ENCODE measurements around the gene LTN1. TPM values are rescaled to one million over a fixed set of nuclear protein-coding genes. Genes with fewer than 3 reads are reported as not detected.
A peak's percentile ranks its signal among the peaks of the same experiment; 100 is the strongest.

The LTN1 gene
- total and polyA plus RNA-seq, 2 of the 13 experiments (the other 11 are each of a cell fraction or from before 2014, with no cell fraction given): 6.7 to 24.6 TPM

DNA sequence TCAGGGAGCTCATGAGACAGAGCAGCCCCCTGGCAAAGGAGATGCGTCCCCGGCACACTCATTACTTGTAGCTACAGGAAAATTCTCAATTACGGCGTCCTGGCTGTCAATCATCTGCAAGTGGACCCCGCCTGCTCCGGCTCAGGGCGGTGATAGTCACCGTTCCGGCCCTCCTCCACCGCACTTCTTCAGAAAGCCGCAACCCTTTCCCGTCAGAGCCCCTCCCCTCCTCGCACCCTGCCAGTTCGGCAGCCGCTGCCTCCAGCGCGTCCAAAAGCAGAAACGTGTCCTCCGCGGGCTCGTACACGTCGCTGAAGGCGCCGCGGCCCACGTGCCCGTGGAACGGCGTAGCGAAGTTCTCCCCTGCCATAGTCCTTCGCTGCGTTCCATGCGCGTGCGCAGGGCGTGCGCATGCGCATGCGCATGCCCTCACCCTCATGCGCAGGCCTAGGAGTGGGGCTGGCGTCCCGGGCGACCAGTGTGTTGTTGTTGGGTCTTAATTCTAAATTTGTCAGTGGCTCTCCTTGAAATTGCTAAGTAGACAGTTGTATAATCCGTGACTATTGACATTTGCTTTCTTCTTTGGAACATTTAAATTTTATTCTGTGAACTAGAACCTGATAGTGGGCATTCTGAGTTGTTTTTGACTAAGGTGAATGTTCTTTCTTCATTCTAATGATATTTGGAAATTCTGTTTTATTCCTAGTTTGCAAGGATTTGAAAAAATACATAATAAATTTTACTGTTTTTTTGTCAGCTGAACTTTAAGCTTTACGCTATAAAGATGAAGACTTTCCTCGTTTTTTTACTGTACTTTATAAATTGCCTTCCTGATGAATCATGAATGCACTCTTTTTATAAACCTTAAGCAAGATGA is 107.5 kb downstream of the LTN1 start (continued):
- no peak for TF ChIP-seq ATM (IDR thresholded peaks at IDR 0.05; ENCODE audit: borderline replicate concordance)
- peak; percentile 89 for TF ChIP-seq JARID2 (CRISPR knock-in tag; IDR thresholded peaks at IDR 0.05; ENCODE audit: insufficient replicate concordance)
- peak; percentile 99 for TF ChIP-seq KLF15 (CRISPR knock-in tag; IDR thresholded peaks at IDR 0.05; ENCODE audit: borderline replicate concordance)
- no peak for TF ChIP-seq NFE2L2 (IDR thresholded peaks at IDR 0.05; ENCODE audit: low read length)
- TF ChIP-seq, protein P1, sequence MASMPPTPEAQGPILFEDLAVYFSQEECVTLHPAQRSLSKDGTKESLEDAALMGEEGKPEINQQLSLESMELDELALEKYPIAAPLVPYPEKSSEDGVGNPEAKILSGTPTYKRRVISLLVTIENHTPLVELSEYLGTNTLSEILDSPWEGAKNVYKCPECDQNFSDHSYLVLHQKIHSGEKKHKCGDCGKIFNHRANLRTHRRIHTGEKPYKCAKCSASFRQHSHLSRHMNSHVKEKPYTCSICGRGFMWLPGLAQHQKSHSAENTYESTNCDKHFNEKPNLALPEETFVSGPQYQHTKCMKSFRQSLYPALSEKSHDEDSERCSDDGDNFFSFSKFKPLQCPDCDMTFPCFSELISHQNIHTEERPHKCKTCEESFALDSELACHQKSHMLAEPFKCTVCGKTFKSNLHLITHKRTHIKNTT (CRISPR knock-in tag; IDR thresholded peaks at IDR 0.05): no peak
- TF ChIP-seq, protein P2, sequence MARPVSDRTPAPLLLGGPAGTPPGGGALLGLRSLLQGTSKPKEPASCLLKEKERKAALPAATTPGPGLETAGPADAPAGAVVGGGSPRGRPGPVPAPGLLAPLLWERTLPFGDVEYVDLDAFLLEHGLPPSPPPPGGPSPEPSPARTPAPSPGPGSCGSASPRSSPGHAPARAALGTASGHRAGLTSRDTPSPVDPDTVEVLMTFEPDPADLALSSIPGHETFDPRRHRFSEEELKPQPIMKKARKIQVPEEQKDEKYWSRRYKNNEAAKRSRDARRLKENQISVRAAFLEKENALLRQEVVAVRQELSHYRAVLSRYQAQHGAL (CRISPR knock-in tag; IDR thresholded peaks at IDR 0.05; ENCODE audit: not compliant biosample characterization): peak; percentile 83
- TF ChIP-seq ZNF562 (CRISPR knock-in tag; IDR thresholded peaks at IDR 0.05; ENCODE audit: borderline replicate concordance): peak; percentile 65; the same call in 1 of the 2 replicates
- TF ChIP-seq ZNF17 (CRISPR knock-in tag; IDR thresholded peaks at IDR 0.05): peak; percentile 79; the same call in 1 of the 2 replicates
- TF ChIP-seq, protein P3, sequence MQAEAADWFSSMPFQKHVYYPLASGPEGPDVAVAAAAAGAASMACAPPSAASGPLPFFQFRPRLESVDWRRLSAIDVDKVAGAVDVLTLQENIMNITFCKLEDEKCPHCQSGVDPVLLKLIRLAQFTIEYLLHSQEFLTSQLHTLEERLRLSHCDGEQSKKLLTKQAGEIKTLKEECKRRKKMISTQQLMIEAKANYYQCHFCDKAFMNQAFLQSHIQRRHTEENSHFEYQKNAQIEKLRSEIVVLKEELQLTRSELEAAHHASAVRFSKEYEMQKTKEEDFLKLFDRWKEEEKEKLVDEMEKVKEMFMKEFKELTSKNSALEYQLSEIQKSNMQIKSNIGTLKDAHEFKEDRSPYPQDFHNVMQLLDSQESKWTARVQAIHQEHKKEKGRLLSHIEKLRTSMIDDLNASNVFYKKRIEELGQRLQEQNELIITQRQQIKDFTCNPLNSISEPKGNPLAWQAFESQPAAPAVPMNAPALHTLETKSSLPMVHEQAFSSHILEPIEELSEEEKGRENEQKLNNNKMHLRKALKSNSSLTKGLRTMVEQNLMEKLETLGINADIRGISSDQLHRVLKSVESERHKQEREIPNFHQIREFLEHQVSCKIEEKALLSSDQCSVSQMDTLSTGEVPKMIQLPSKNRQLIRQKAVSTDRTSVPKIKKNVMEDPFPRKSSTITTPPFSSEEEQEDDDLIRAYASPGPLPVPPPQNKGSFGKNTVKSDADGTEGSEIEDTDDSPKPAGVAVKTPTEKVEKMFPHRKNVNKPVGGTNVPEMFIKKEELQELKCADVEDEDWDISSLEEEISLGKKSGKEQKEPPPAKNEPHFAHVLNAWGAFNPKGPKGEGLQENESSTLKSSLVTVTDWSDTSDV (CRISPR knock-in tag; IDR thresholded peaks at IDR 0.05): peak; percentile 86; the same call in 1 of the 2 replicates
- TF ChIP-seq, protein P4, sequence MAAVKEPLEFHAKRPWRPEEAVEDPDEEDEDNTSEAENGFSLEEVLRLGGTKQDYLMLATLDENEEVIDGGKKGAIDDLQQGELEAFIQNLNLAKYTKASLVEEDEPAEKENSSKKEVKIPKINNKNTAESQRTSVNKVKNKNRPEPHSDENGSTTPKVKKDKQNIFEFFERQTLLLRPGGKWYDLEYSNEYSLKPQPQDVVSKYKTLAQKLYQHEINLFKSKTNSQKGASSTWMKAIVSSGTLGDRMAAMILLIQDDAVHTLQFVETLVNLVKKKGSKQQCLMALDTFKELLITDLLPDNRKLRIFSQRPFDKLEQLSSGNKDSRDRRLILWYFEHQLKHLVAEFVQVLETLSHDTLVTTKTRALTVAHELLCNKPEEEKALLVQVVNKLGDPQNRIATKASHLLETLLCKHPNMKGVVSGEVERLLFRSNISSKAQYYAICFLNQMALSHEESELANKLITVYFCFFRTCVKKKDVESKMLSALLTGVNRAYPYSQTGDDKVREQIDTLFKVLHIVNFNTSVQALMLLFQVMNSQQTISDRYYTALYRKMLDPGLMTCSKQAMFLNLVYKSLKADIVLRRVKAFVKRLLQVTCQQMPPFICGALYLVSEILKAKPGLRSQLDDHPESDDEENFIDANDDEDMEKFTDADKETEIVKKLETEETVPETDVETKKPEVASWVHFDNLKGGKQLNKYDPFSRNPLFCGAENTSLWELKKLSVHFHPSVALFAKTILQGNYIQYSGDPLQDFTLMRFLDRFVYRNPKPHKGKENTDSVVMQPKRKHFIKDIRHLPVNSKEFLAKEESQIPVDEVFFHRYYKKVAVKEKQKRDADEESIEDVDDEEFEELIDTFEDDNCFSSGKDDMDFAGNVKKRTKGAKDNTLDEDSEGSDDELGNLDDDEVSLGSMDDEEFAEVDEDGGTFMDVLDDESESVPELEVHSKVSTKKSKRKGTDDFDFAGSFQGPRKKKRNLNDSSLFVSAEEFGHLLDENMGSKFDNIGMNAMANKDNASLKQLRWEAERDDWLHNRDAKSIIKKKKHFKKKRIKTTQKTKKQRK (IDR thresholded peaks at IDR 0.05; ENCODE audit: low read length): no peak
- peak; percentile 98 for TF ChIP-seq TSC22D2 (CRISPR knock-in tag; IDR thresholded peaks at IDR 0.05; ENCODE audit: borderline replicate concordance)
- TF ChIP-seq ZFP1 (CRISPR knock-in tag; IDR thresholded peaks at IDR 0.05): peak; percentile 82; the same call in 1 of the 2 replicates
- TF ChIP-seq PHB2 (IDR thresholded peaks at IDR 0.05; ENCODE audit: partially characterized antibody): no peak
- TF ChIP-seq, protein P5, sequence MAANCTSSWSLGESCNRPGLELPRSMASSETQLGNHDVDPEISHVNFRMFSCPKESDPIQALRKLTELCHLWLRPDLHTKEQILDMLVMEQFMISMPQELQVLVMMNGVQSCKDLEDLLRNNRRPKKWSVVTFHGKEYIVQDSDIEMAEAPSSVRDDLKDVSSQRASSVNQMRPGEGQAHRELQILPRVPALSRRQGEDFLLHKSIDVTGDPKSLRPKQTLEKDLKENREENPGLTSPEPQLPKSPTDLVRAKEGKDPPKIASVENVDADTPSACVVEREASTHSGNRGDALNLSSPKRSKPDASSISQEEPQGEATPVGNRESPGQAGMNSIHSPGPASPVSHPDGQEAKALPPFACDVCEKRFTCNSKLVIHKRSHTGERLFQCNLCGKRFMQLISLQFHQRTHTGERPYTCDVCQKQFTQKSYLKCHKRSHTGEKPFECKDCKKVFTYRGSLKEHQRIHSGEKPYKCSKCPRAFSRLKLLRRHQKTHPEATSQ (CRISPR knock-in tag; IDR thresholded peaks at IDR 0.05; ENCODE audit: borderline replicate concordance): peak; percentile 98
- TF ChIP-seq NR2F2 (IDR thresholded peaks at IDR 0.05; ENCODE audit: borderline replicate concordance, low read depth): no peak
- TF ChIP-seq ZNF24 (IDR thresholded peaks at IDR 0.05): peak; percentile 56; the same call in 1 of the 2 replicates
- peak; percentile 46; the same call in 1 of the 2 replicates for TF ChIP-seq KDM6A (CRISPR knock-in tag; IDR thresholded peaks at IDR 0.05; ENCODE audit: low read depth)
- peak; percentile 91 for TF ChIP-seq PITX1 (CRISPR knock-in tag; IDR thresholded peaks at IDR 0.05)
- peak; percentile 99 for TF ChIP-seq KLF13 (CRISPR knock-in tag; IDR thresholded peaks at IDR 0.05)
- TF ChIP-seq ZNF761 (CRISPR knock-in tag; conservative IDR thresholded peaks at IDR 0.05): peak; percentile 99

Data from HepG2 (cell line).